GM10266 (cell line): ENCODE data around the gene RAMP2.
"Not testable (repeated sequence)": the region's sequence is repeated elsewhere in the genome, so short reads cannot be mapped to it uniquely, and the experiment has no call there.

Experiments used
- DNase-seq: peaks from one replicate; pipeline ENCODE4 v3.0.0; 2012; ENCODE audit errors: extremely low spot score
- TF ChIP-seq, protein P1 (sequence below): IDR thresholded peaks from 2 replicates; pipeline ENCODE4 v1.5.1; 2012; ENCODE audit warnings: mild to moderate bottlenecking, low read depth; ENCODE audit not compliant: control insufficient read depth, insufficient read depth; ENCODE audit errors: missing control alignments

Gene RAMP2, protein sequence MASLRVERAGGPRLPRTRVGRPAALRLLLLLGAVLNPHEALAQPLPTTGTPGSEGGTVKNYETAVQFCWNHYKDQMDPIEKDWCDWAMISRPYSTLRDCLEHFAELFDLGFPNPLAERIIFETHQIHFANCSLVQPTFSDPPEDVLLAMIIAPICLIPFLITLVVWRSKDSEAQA

DNA sequence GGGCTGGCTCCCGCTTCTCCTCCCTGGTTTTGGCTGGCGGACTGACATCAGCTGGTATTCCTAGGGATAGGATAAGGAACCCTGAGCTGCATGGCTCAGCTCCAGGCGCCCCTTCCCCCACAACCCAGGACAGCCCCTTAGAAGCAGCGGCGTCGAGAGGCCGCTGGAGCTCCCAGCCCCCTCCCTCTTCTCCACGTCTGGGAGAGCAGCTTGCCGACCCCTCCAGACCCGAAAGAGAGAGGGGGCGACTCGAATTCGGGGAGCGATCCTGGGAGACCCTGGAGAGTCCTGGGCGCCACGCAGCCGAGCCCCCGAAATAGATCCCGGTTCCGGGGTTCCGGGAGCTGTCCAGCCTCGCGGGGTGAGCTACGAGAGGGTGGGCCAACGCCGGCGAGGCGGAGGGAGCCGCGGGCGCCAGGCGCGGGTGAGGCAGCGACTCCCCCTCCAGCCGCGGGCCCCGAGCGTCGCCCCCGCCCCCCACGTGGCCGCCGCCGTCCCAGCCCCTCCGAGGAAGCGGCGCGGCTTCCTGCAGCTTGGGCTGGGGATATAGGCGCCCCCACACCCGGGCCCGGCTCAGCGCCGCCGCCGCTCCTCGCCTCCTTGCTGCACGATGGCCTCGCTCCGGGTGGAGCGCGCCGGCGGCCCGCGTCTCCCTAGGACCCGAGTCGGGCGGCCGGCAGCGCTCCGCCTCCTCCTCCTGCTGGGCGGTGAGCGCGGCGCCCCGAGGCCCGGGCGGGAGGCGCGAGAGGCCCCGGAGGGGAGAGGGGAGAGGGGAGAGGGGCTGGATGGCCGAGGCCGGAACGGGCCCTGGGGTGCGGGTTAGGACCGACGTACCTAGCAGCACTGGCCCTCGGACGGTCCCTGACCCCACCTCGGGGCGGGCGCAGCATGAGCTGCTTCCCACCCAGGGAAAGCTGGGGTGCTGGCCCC is at the start of gene RAMP2:
Gene RAMP2 (plus strand): TSS at position 576 of the 930 bp plus-strand sequence. CDS start 35 bp downstream, at position 611.
- TF ChIP-seq, protein P1, sequence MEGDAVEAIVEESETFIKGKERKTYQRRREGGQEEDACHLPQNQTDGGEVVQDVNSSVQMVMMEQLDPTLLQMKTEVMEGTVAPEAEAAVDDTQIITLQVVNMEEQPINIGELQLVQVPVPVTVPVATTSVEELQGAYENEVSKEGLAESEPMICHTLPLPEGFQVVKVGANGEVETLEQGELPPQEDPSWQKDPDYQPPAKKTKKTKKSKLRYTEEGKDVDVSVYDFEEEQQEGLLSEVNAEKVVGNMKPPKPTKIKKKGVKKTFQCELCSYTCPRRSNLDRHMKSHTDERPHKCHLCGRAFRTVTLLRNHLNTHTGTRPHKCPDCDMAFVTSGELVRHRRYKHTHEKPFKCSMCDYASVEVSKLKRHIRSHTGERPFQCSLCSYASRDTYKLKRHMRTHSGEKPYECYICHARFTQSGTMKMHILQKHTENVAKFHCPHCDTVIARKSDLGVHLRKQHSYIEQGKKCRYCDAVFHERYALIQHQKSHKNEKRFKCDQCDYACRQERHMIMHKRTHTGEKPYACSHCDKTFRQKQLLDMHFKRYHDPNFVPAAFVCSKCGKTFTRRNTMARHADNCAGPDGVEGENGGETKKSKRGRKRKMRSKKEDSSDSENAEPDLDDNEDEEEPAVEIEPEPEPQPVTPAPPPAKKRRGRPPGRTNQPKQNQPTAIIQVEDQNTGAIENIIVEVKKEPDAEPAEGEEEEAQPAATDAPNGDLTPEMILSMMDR, result no peak
- peak; percentile 54 for DNase-seq

DNA sequence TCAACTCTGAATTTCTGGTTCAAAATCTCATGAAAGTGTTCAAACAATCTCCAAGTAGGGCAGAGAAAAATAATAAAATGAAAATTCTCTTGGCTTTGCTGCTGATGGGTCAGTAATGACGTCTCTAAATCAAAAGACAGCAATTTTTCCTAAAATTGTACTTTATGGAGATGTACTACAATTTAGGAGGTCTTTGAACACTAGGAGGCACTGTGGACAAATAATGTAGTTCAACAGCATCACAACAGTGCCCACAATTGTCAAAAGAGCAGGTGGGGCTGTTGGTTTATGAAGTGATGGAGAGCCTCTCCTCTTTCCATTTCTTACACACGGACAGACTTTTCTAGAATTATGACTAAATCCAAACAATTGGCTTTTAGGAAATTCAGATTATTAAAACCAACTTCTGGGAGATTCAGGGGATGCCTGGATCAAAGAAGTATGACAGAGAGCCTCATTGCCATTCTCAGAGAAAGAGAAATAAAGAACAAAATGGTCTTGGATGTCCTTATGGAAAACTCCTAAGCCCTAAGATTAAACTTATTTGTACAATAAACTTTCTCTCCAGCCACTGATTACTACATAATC is 39.9 kb upstream of the RAMP2 start:
- TF ChIP-seq, protein P1, result peak; percentile 63
- peak; percentile 66 for DNase-seq

DNA sequence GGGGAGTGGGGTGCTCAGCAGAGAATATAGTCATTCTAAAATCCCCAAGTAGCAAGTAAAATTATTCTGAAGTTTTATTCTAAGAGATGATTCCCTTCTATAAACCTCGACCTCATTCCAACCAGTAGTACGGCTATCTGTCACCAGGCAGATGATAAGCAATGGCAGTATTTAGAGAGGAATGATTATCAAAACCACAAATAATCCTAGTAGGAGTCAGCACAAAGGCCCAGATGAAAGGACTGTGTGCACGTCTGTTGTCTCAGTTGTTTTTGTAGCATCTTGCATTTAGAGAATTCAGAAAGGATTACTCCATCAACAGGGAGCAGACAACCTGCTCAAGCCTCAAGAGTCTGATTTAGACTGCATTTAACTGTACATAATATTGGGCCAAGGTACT is 37.4 kb upstream of the RAMP2 start:
- TF ChIP-seq, protein P1, result no peak
- no peak for DNase-seq

DNA sequence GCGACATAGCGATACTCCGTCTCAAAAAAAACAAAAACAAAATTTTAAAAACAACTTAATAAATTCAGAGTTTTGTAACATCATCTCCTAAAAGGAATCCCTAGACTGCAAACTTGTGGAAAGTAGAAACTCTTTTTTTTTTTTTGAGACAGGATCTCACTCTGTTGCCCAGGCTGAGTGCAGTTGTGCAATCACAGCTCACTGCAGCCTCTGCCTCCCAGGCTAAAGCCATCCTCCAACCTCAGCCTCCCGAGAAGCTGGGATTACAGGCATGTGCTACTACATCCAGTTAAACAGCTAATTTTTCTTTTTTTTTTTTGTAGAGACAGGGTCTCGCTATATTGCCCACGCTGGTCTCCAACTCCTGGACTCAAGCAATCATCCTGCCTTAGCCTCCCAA is 35.9 kb upstream of the RAMP2 start:
- TF ChIP-seq, protein P1, result no peak
- no peak for DNase-seq

DNA sequence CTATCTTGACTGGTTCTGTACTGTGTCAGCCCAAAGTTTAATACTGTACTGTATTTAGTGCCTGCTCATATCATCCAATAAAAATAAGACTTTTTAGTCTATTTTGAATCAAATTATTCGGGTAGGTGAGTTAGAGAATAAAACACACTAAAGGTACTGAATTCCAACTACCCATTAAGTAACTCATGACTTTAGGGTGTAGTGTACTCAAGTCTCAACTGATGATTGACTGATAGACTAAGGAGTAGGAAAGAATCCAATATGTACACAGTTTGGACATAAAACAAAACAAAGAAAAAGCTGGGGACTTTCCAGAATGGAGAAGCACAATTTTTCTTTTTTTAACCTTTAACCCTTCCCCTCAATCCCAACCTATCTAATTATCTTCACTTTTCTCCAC is 20.3 kb upstream of the RAMP2 start:
- no peak for DNase-seq
- TF ChIP-seq, protein P1, result no peak

DNA sequence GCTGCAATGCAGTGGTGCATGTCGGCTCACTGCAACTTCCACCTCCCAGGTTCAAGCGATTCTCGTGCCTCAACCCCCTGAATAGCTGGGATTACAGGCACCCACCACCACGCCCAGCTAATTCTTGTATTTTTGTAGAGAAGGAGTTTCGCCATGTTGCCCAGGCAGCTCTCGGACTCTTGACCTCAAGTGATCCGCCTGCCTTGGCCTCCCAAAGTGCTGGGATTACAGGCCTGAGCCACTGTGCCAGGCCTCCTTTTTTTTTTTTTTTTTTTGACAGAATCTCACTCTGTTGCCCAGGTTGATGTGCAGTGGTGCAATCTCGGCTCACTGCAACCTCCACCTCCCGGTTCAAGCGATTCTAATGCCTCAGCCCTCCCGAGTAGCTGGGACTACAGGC is 18.1 kb upstream of the RAMP2 start:
- DNase-seq, result not testable (repeated sequence)

DNA sequence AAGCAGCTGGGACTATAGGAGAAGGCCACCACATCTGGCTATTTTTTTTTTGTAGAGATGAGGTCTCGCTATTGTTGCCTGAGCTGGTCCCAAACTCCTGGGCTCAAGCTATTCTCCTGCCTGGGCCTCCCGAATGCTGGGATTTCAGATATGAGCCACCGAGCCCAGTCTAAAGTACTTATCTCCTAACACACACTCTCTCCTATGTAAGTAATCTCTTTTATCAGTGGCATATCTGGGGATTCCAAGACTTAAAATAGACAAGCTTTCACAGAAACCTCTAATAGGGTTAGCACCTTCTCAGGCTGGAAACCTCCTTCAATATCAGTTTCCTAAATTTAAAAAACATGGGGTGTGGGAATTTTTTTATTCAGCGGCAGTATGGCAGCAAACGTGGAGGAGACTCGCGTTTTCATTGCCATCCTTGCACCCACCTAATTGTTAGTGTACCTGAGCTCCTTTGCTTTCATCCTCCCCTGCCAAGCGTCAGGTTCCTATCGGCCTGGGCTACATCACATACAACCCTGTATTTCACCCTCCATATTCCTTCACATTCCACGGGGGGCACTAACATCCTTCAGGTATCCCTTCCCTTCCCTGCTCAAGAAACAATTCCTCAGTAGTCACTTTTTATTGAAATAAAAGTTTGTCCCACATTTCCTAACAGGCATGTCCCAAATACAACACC is 17.3 kb upstream of the RAMP2 start:
- no peak for DNase-seq
- TF ChIP-seq, protein P1, result no peak
